ENCODE data around the gene MCOLN1. TPM values are rescaled to one million over a fixed set of nuclear protein-coding genes. Genes with fewer than 3 reads are reported as not detected.
A peak's percentile ranks its signal among the peaks of the same experiment; 100 is the strongest.

MCOLN1 gene
- total RNA-seq, 1 experiment from 2014 or later: 6.8 TPM

GRCh38 chr19:7540761-7541474 lies 18.5 kb downstream of the MCOLN1 start:
- Histone ChIP-seq H3K27me3 (ENCODE audit: control insufficient read depth, insufficient read depth, low read length) (no peaks in the 10 kb centered on the region), H3K36me3 (replicated peaks; ENCODE audit: control insufficient read depth, insufficient read depth, low read length) (peaks cover 10% of the 10 kb centered on the region), H3K4me3 (ENCODE audit: insufficient read depth, low read depth, low read length) (no peak overlapping the region)
- DNase-seq: peak; percentile 97

GRCh38 chr19:7541475-7541824 lies 19.0 kb downstream of the MCOLN1 start:
- no peak for DNase-seq
- Histone ChIP-seq H3K36me3 (replicated peaks; ENCODE audit: control insufficient read depth, insufficient read depth, low read length) (peaks cover 10% of the 10 kb centered on the region), H3K27me3 (ENCODE audit: control insufficient read depth, insufficient read depth, low read length) (no peaks in the 10 kb centered on the region), H3K4me3 (ENCODE audit: insufficient read depth, low read depth, low read length) (no peak overlapping the region)

GRCh38 chr19:7541828-7542443 lies 19.5 kb downstream of the MCOLN1 start:
- DNase-seq: no peak
- Histone ChIP-seq H3K4me3 (ENCODE audit: insufficient read depth, low read depth, low read length) (no peak overlapping the region), H3K36me3 (replicated peaks; ENCODE audit: control insufficient read depth, insufficient read depth, low read length) (peaks cover 10% of the 10 kb centered on the region), H3K27me3 (ENCODE audit: control insufficient read depth, insufficient read depth, low read length) (no peaks in the 10 kb centered on the region)

- Histone ChIP-seq H3K27me3 (ENCODE audit: control insufficient read depth, insufficient read depth, low read length) (no peaks in the 10 kb centered on the region), H3K36me3 (replicated peaks; ENCODE audit: control insufficient read depth, insufficient read depth, low read length) (peaks cover 7% of the 10 kb centered on the region), H3K4me3 (ENCODE audit: insufficient read depth, low read depth, low read length) (no peak overlapping the region)
- DNase-seq: no peak
Measured at GRCh38 chr19:7542556-7543348, 20.3 kb downstream of the MCOLN1 start.

GRCh38 chr19:7544626-7545025 lies 22.2 kb downstream of the MCOLN1 start:
- Histone ChIP-seq H3K36me3 (replicated peaks; ENCODE audit: control insufficient read depth, insufficient read depth, low read length) (peaks cover 7% of the 10 kb centered on the region), H3K27me3 (ENCODE audit: control insufficient read depth, insufficient read depth, low read length) (no peaks in the 10 kb centered on the region), H3K4me3 (ENCODE audit: insufficient read depth, low read depth, low read length) (no peak overlapping the region)
- DNase-seq: no peak

GRCh38 chr19:7545300-7545699 lies 22.9 kb downstream of the MCOLN1 start:
- DNase-seq: no peak
- Histone ChIP-seq H3K27me3 (ENCODE audit: control insufficient read depth, insufficient read depth, low read length) (no peaks in the 10 kb centered on the region), H3K4me3 (ENCODE audit: insufficient read depth, low read depth, low read length) (no peak overlapping the region), H3K36me3 (replicated peaks; ENCODE audit: control insufficient read depth, insufficient read depth, low read length) (peaks cover 7% of the 10 kb centered on the region)

- H3K4me3 ChIP-seq (ENCODE audit: insufficient read depth, low read depth, low read length): no peak overlapping the region
- H3K27me3 ChIP-seq (ENCODE audit: control insufficient read depth, insufficient read depth, low read length): no peaks in the 10 kb centered on the region
- peaks cover 5% of the 10 kb centered on the region for H3K36me3 ChIP-seq (replicated peaks; ENCODE audit: control insufficient read depth, insufficient read depth, low read length)
- DNase-seq: no peak
Measured at GRCh38 chr19:7545904-7546303, 23.5 kb downstream of the MCOLN1 start.

GRCh38 chr19:7547159-7547558 lies 24.7 kb downstream of the MCOLN1 start:
- DNase-seq: no peak
- H3K4me3 ChIP-seq (ENCODE audit: insufficient read depth, low read depth, low read length): no peak overlapping the region
- H3K36me3 ChIP-seq (replicated peaks; ENCODE audit: control insufficient read depth, insufficient read depth, low read length): peaks cover 1% of the 10 kb centered on the region
- no peaks in the 10 kb centered on the region for H3K27me3 ChIP-seq (ENCODE audit: control insufficient read depth, insufficient read depth, low read length)

- Histone ChIP-seq H3K36me3 (replicated peaks; ENCODE audit: control insufficient read depth, insufficient read depth, low read length) (no peaks in the 10 kb centered on the region; the same call in 1 of the 2 replicates), H3K27me3 (ENCODE audit: control insufficient read depth, insufficient read depth, low read length) (no peaks in the 10 kb centered on the region), H3K4me3 (ENCODE audit: insufficient read depth, low read depth, low read length) (no peak overlapping the region)
- peak; percentile 40 for DNase-seq
Measured at GRCh38 chr19:7549429-7550148, 27.2 kb downstream of the MCOLN1 start.

GRCh38 chr19:7550169-7550770 lies 27.8 kb downstream of the MCOLN1 start:
- Histone ChIP-seq H3K4me3 (ENCODE audit: insufficient read depth, low read depth, low read length) (no peak overlapping the region), H3K36me3 (replicated peaks; ENCODE audit: control insufficient read depth, insufficient read depth, low read length) (no peaks in the 10 kb centered on the region; the same call in 1 of the 2 replicates), H3K27me3 (ENCODE audit: control insufficient read depth, insufficient read depth, low read length) (no peaks in the 10 kb centered on the region)
- no peak for DNase-seq

- H3K4me3 ChIP-seq (ENCODE audit: insufficient read depth, low read depth, low read length): peak overlapping the region; percentile 37
- no peaks in the 10 kb centered on the region; the same call in none of the 2 replicates for H3K36me3 ChIP-seq (replicated peaks; ENCODE audit: control insufficient read depth, insufficient read depth, low read length)
- H3K27me3 ChIP-seq (ENCODE audit: control insufficient read depth, insufficient read depth, low read length): no peaks in the 10 kb centered on the region; the same call in 1 of the 2 replicates
- DNase-seq: peak; percentile 100
Measured at GRCh38 chr19:7550987-7551761, 28.8 kb downstream of the MCOLN1 start.

- Histone ChIP-seq H3K36me3 (replicated peaks; ENCODE audit: control insufficient read depth, insufficient read depth, low read length) (peaks cover 5% of the 10 kb centered on the region), H3K4me3 (ENCODE audit: insufficient read depth, low read depth, low read length) (no peak overlapping the region), H3K27me3 (ENCODE audit: control insufficient read depth, insufficient read depth, low read length) (no peaks in the 10 kb centered on the region; the same call in 1 of the 2 replicates)
- DNase-seq: no peak
Measured at GRCh38 chr19:7552781-7553180, 30.4 kb downstream of the MCOLN1 start.

GRCh38 chr19:7554565-7554964 lies 32.1 kb downstream of the MCOLN1 start:
- Histone ChIP-seq H3K36me3 (replicated peaks; ENCODE audit: control insufficient read depth, insufficient read depth, low read length) (peaks cover 10% of the 10 kb centered on the region), H3K27me3 (ENCODE audit: control insufficient read depth, insufficient read depth, low read length) (no peaks in the 10 kb centered on the region; the same call in 1 of the 2 replicates), H3K4me3 (ENCODE audit: insufficient read depth, low read depth, low read length) (peak overlapping the region; percentile 54)
- no peak for DNase-seq
